ENCODE results near the gene SLC1A7.

The SLC1A7 gene

GRCh38 chr1:53038566-53038965 lies 103.9 kb downstream of the SLC1A7 start:
- no peak overlapping the region for H3K4me3 ChIP-seq (ENCODE audit: low read depth, low read length)
- TF ChIP-seq CTCF (IDR thresholded peaks at IDR 0.05; ENCODE audit: low read depth, low read length, missing control alignments): no peak
- no peak for DNase-seq (ENCODE audit: low read depth)
- in situ Hi-C loops (cut with HindIII; ENCODE audit: low sequenced_read_pairs): no loop called here
